ENCODE measurements around the gene SPRR1A.

Gene SPRR1A

DNA sequence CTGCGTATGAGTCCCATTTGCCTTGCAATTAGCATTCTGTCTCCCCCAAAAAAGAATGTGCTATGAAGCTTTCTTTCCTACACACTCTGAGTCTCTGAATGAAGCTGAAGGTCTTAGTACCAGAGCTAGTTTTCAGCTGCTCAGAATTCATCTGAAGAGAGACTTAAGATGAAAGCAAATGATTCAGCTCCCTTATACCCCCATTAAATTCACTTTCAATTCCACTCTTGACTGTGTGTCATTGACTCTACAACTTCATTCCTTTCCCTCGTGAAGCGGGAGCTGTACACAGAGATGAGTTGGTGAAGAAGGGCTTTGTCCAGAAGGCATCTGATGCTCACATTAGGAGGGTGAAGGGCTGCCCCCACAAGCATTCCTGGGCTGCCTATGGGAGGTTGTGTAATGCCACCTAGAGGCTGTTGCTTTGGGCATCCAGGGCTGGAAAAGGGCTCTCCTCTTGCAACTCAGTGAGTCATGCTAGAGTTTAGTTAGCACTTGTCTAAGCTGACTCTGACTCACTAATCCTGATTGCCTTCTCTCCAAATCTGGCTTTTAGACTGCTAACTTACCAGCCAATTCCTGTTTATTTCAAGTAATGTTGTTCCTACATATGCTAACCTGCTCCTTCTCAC lies 48.9 kb downstream of the SPRR1A start:
- no peak for DNase-seq

DNA sequence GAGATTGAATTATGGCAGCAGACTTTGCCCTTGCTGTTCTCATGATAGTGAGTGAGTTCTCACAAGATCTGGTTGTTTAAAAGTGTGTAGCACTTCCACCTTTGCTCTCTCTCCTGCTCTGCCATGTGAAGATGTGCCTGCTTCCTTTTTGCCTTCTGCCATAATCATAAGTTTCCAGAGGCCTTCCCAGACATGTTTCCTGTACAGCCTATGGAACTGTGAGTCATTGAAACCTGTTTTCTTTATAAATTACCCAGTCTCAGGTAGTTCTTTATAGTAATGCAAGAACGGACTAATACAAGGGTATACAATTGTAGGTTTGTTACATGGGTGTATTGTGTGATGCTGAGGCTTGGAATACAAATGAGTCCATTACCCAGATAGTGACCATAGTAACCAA lies 51.3 kb downstream of the SPRR1A start:
- DNase-seq: no peak
